SU-DHL-6 (cell line): Measurements from ENCODE around the gene POLR3GL.

Experiments used
- H2AFZ ChIP-seq: fragments of 200-600 bp; sonication (generic); 2 replicates; pipeline ENCODE4 v1.6.1; 2014; ENCODE audit warnings: low read depth, mild to moderate bottlenecking, moderate library complexity, mixed read lengths, antibody characterized with exemption, low read length; ENCODE audit not compliant: severe bottlenecking
- H3F3A ChIP-seq: fragments of 200-600 bp; shearing (Covaris generic); 2 replicates; pipeline ENCODE4 v1.6.0; 2016; ENCODE audit warnings: antibody characterized with exemption, mild to moderate bottlenecking; ENCODE audit not compliant: insufficient read depth
- H3K27ac ChIP-seq: fragments of 200-600 bp; sonication (generic); 2 replicates; pipeline ENCODE4 v1.5.1; 2016; ENCODE audit warnings: low read depth, mild to moderate bottlenecking, low read length, moderate library complexity, mixed read lengths
- H3K27me3 ChIP-seq: fragments of 200-600 bp; sonication (generic), shearing (Covaris generic); 2 replicates; pipeline ENCODE4 v1.6.0; 2014; ENCODE audit warnings: mild to moderate bottlenecking, low read length
- H3K36me3 ChIP-seq: fragments of 200-600 bp; sonication (generic); 2 replicates; pipeline ENCODE4 v1.6.1; 2014; ENCODE audit warnings: mild to moderate bottlenecking, low read length, mixed read lengths
- H3K4me2 ChIP-seq: fragments of 300-600, 200-600 bp; shearing (Covaris generic), sonication (generic); 2 replicates; pipeline ENCODE4 v1.6.0; 2014; ENCODE audit warnings: low read length, low read depth, mild to moderate bottlenecking; ENCODE audit not compliant: poor library complexity, severe bottlenecking
- H3K4me3 ChIP-seq: fragments of 200-600 bp; sonication (generic); 2 replicates; pipeline ENCODE4 v1.5.1; 2014; ENCODE audit warnings: antibody characterized with exemption, low read length, mild to moderate bottlenecking, mixed read lengths; ENCODE audit not compliant: insufficient read depth, poor library complexity, severe bottlenecking
- H3K79me2 ChIP-seq: fragments of 200-600 bp; sonication (generic); 2 replicates; pipeline ENCODE4 v1.6.1; 2014; ENCODE audit warnings: mild to moderate bottlenecking, low read length, moderate library complexity; ENCODE audit not compliant: insufficient read depth
- H3K9ac ChIP-seq: fragments of 200-600 bp; sonication (generic); 2 replicates; pipeline ENCODE4 v1.7.0; 2014; ENCODE audit warnings: mild to moderate bottlenecking, low read length
- H3K9me2 ChIP-seq: fragments of 200-600 bp; sonication (generic); replicated peaks from 2 replicates; pipeline ENCODE4 v1.6.1; 2014; ENCODE audit warnings: low read length; ENCODE audit not compliant: insufficient read depth
- H3K9me3 ChIP-seq: fragments of 200-600 bp; sonication (generic); 2 replicates; pipeline ENCODE4 v1.6.1; 2014; ENCODE audit warnings: low read length, mixed read lengths; ENCODE audit not compliant: insufficient read depth
- H4K20me1 ChIP-seq: fragments of 200-600 bp; sonication (generic); 2 replicates; pipeline ENCODE4 v1.6.1; 2014; ENCODE audit warnings: low read depth, mild to moderate bottlenecking, antibody characterized with exemption, low read length, moderate library complexity, mixed read lengths
- CTCF ChIP-seq: fragments of 200-600 bp; sonication (generic); IDR thresholded peaks from one replicate; pipeline ENCODE4 v1.5.1; 2017; ENCODE audit warnings: antibody characterized with exemption, mild to moderate bottlenecking, low read length, moderate library complexity; ENCODE audit not compliant: insufficient read depth, poor library complexity, severe bottlenecking
- EZH2phosphoT487 ChIP-seq: fragments of 200-600 bp; sonication (generic), shearing (Covaris generic); conservative IDR thresholded peaks from 2 replicates; pipeline ENCODE4 v1.6.1; 2018; ENCODE audit warnings: mild to moderate bottlenecking, antibody characterized with exemption, low read length, moderate library complexity, mixed read lengths

POLR3GL gene

GRCh38 chr1:145946477-145946986, 18.0 kb upstream of the POLR3GL start:
- Histone ChIP-seq H3F3A (no peaks in the 10 kb centered on the region), H3K36me3 (no peaks in the 10 kb centered on the region), H3K4me3 (no peak overlapping the region), H3K27me3 (no peaks in the 10 kb centered on the region), H2AFZ (no peak overlapping the region), H3K9me3 (no peaks in the 10 kb centered on the region), H3K9ac (no peak overlapping the region), H3K9me2 (no peaks in the 10 kb centered on the region), H3K4me2 (no peak overlapping the region), H3K27ac (no peak overlapping the region), H3K79me2 (no peaks in the 10 kb centered on the region), H4K20me1 (no peaks in the 10 kb centered on the region)
- TF ChIP-seq EZH2phosphoT487 (no peak), CTCF (no peak)

- no peaks in the 10 kb centered on the region for H3F3A ChIP-seq
- no peaks in the 10 kb centered on the region for H3K36me3 ChIP-seq
- no peak overlapping the region for H3K4me3 ChIP-seq
- no peaks in the 10 kb centered on the region for H3K27me3 ChIP-seq
- no peaks in the 10 kb centered on the region for H3K9me3 ChIP-seq
- H4K20me1 ChIP-seq, result no peaks in the 10 kb centered on the region
- H3K9me2 ChIP-seq, result no peaks in the 10 kb centered on the region
- H2AFZ ChIP-seq, result no peak overlapping the region
- TF ChIP-seq EZH2phosphoT487 (no peak), CTCF (no peak)
- no peaks in the 10 kb centered on the region for H3K79me2 ChIP-seq
- H3K9ac ChIP-seq, result no peak overlapping the region
- no peak overlapping the region for H3K27ac ChIP-seq
- no peak overlapping the region for H3K4me2 ChIP-seq
Observed at GRCh38 chr1:145947551-145947950, 16.9 kb upstream of the POLR3GL start.

DNA sequence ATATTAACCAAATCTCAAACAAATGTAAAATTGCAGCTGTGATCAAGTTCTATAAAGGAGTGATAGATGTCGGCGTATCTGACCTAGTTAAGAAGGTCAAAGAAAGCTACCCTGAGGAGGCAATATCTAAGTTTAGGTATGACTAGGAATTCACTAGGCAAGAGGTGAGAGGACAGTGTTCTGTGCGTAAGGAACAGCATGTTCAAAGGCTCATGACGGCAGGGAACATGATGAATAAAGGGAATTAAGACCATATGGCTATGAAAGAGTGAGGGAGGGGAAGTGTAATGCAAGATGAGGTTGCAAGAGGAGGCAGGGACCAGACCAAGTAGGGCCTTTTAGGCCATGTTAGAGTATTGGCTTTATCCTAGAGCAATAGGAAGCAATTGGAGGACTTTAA, 15.3 kb upstream of the POLR3GL start:
- no peaks in the 10 kb centered on the region for H3K27me3 ChIP-seq
- no peak overlapping the region for H3K4me2 ChIP-seq
- H3K27ac ChIP-seq, result no peak overlapping the region
- H3K9me3 ChIP-seq, result no peaks in the 10 kb centered on the region
- H3K9ac ChIP-seq, result no peak overlapping the region
- no peaks in the 10 kb centered on the region for H3K36me3 ChIP-seq
- no peaks in the 10 kb centered on the region for H4K20me1 ChIP-seq
- H2AFZ ChIP-seq, result no peak overlapping the region
- no peak overlapping the region for H3K4me3 ChIP-seq
- no peaks in the 10 kb centered on the region for H3K9me2 ChIP-seq
- H3K79me2 ChIP-seq, result no peaks in the 10 kb centered on the region
- H3F3A ChIP-seq, result no peaks in the 10 kb centered on the region
- TF ChIP-seq CTCF (no peak), EZH2phosphoT487 (no peak)
